A673 (cell line): Measurements from ENCODE around the gene CAGE1.

ENCODE experiments used
- CTCF ChIP-seq: fragments of 300-800, 200-600 bp; sonication (generic); conservative IDR thresholded peaks from 2 replicates; pipeline ENCODE4 v1.5.1; 2017; ENCODE audit warnings: low read depth, mild to moderate bottlenecking, antibody characterized with exemption, low read length, moderate library complexity, mixed read lengths
- EZH2 ChIP-seq: fragments of 200-600 bp; sonication (generic); IDR thresholded peaks from 2 replicates; pipeline ENCODE4 v1.6.1; 2017; ENCODE audit warnings: borderline replicate concordance, low read depth, mild to moderate bottlenecking, mixed read lengths, antibody characterized with exemption, low read length; ENCODE audit not compliant: poor library complexity, severe bottlenecking

- TF ChIP-seq CTCF: no peak
- TF ChIP-seq EZH2: no peak
Measured at GRCh38 chr6:7401075-7401474, 11.5 kb upstream of the CAGE1 start.
